ENCODE data around the gene STRAP. TPM values are rescaled to one million over a fixed set of nuclear protein-coding genes. Genes with fewer than 3 reads are reported as not detected.

STRAP gene
- total RNA-seq, 1 donor from 2014 or later: 82.4 TPM

DNA sequence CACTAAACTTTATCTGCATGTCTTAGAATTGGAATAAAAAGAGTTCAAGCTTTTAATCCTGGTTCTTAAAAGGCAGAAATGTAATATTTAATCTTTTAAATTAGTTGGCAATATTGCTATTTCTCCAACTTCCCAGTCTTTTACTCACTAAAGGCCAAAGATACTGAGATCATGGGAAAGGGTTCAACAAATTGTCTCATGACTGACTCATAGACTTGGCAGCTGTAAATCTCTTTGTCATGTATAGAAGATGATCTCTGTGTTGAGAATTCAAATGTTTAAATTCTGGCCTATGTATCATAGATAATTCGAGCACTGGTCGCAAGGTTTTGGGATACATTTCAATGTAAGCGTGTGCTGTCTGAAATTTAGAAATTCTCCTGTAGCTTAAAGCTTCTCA lies 40.1 kb upstream of the STRAP start:
- FAIRE-seq: no peak
- H3K36me3 ChIP-seq (ENCODE audit: control insufficient read depth, insufficient read depth, low read length): no peaks in the 10 kb centered on the region
- no peaks in the 10 kb centered on the region for H3K27me3 ChIP-seq (ENCODE audit: control insufficient read depth, insufficient read depth, low read length)
- no peak overlapping the region for H3K4me3 ChIP-seq (ENCODE audit: low read depth, low read length)
- TF ChIP-seq, protein P1, sequence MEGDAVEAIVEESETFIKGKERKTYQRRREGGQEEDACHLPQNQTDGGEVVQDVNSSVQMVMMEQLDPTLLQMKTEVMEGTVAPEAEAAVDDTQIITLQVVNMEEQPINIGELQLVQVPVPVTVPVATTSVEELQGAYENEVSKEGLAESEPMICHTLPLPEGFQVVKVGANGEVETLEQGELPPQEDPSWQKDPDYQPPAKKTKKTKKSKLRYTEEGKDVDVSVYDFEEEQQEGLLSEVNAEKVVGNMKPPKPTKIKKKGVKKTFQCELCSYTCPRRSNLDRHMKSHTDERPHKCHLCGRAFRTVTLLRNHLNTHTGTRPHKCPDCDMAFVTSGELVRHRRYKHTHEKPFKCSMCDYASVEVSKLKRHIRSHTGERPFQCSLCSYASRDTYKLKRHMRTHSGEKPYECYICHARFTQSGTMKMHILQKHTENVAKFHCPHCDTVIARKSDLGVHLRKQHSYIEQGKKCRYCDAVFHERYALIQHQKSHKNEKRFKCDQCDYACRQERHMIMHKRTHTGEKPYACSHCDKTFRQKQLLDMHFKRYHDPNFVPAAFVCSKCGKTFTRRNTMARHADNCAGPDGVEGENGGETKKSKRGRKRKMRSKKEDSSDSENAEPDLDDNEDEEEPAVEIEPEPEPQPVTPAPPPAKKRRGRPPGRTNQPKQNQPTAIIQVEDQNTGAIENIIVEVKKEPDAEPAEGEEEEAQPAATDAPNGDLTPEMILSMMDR (IDR thresholded peaks at IDR 0.05; ENCODE audit: insufficient read depth, low read length, severe bottlenecking): no peak
- peak; percentile 77 for DNase-seq (ENCODE audit: low read depth)

DNA sequence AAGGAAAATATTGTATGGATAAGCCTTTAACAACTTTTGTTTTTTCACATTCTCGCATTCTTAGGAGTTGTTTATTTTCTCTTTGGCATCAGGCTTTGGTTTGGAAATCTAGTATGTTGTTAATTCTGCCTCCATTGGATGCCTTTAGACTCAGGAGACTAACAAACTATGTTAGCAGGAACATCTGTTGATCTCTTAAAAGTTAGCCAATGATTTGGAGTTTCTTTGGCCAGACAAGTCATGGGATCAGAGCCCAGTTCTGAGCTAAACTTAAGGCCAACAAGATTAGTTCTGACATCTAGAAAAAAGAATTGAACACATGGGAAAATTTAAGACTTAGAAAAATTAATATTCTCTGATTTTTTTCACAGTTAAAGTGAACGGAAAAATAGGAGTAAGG lies 35.3 kb upstream of the STRAP start:
- no peak overlapping the region for H3K4me3 ChIP-seq (ENCODE audit: low read depth, low read length)
- no peaks in the 10 kb centered on the region for H3K36me3 ChIP-seq (ENCODE audit: control insufficient read depth, insufficient read depth, low read length)
- FAIRE-seq (no peak), DNase-seq (ENCODE audit: low read depth) (no peak)
- TF ChIP-seq, protein P1 (IDR thresholded peaks at IDR 0.05; ENCODE audit: insufficient read depth, low read length, severe bottlenecking): no peak
- H3K27me3 ChIP-seq (ENCODE audit: control insufficient read depth, insufficient read depth, low read length): no peaks in the 10 kb centered on the region

DNA sequence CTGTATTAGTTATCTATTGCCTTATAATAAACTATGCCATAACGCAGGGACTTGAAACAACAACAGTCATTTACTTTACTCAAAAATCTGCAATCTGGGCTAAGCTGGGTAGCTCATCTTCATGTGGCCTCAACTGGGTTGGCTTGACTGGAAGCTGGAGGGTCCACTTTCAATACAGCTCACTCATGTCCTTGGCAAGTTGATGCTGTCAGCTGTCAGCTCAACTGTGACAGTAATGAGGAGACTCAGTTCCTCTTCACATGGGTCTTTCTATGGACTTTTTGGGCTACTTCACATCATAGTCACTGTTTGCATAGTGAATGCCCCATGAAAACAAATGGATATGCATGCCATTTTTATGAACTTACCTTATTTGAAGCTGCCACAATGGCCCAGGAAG lies 33.6 kb upstream of the STRAP start:
- FAIRE-seq: peak; percentile 13
- TF ChIP-seq, protein P1 (IDR thresholded peaks at IDR 0.05; ENCODE audit: insufficient read depth, low read length, severe bottlenecking): no peak
- Histone ChIP-seq H3K27me3 (ENCODE audit: control insufficient read depth, insufficient read depth, low read length) (no peaks in the 10 kb centered on the region), H3K36me3 (ENCODE audit: control insufficient read depth, insufficient read depth, low read length) (no peaks in the 10 kb centered on the region), H3K4me3 (ENCODE audit: low read depth, low read length) (no peak overlapping the region)
- DNase-seq (ENCODE audit: low read depth): no peak

DNA sequence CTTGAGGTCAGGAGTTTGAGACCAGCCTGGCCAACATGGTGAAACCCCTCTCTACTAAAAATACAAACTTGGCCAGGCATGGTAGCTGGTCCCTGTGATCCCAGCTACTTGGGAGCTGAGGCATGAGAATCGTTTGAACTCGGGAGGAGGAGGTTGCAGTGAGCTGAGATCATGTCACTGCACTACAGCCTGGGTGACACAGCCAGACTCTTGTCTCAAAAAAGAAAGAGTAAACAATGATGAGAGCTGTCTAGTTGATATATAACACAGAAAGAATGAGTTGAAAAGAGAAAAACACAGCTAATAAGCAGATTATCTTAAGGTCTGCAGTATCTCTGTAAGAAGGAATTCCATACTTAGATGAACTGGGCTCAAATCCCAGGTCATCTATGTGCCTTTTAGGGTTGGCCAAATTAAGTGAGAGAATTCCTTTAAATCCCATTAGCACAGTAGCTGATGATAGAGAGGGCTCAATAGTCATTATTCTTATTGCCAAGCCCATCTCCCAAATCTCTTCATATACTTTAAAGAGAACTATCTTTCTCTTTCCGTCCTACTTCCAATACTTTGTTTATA lies 31.1 kb upstream of the STRAP start:
- H3K4me3 ChIP-seq (ENCODE audit: low read depth, low read length): no peak overlapping the region
- no peaks in the 10 kb centered on the region for H3K27me3 ChIP-seq (ENCODE audit: control insufficient read depth, insufficient read depth, low read length)
- FAIRE-seq (peak; percentile 70), DNase-seq (ENCODE audit: low read depth) (no peak)
- TF ChIP-seq, protein P1 (IDR thresholded peaks at IDR 0.05; ENCODE audit: insufficient read depth, low read length, severe bottlenecking): no peak
- no peaks in the 10 kb centered on the region for H3K36me3 ChIP-seq (ENCODE audit: control insufficient read depth, insufficient read depth, low read length)

DNA sequence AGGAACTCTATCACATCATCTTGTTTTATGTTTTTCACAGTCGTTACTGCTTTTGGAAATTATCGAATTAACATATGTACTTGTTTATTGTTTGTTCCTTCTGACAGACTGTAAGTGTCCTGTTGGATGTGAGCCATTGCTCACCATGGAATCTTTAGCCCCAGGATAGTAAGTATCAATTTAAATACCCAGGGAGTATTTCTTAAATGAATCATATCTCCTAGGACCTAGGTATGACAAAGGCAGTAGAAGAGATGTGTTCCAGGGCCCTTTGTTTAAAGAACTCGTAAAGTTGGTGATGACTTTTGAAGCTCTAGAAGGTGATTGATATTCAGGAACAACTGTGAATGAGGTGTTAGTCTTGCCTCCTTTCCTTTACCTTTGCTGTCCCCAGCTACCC lies 30.3 kb upstream of the STRAP start:
- TF ChIP-seq, protein P1 (IDR thresholded peaks at IDR 0.05; ENCODE audit: insufficient read depth, low read length, severe bottlenecking): no peak
- H3K27me3 ChIP-seq (ENCODE audit: control insufficient read depth, insufficient read depth, low read length): no peaks in the 10 kb centered on the region
- FAIRE-seq: no peak
- H3K36me3 ChIP-seq (ENCODE audit: control insufficient read depth, insufficient read depth, low read length): no peaks in the 10 kb centered on the region
- DNase-seq (ENCODE audit: low read depth): peak; percentile 66
- H3K4me3 ChIP-seq (ENCODE audit: low read depth, low read length): no peak overlapping the region

DNA sequence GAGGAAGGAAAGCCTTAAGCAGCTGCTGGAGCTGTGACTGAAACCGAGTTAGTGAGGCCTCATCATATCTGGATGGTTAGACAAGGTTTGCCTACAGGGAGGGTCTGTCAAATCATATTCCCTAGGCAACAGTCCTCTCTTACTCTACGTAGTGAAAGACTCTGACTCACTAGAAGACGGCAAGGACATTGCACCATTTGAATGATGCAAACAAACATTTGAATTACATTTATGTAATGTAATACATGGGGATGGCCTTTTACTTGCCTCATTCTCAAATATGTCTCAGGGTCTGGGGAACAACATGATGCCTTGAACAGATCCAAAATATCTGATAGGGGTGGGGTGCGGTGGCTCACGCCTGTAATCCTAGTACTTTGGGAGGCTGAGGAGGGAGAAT lies 29.8 kb upstream of the STRAP start:
- Histone ChIP-seq H3K36me3 (ENCODE audit: control insufficient read depth, insufficient read depth, low read length) (no peaks in the 10 kb centered on the region), H3K27me3 (ENCODE audit: control insufficient read depth, insufficient read depth, low read length) (no peaks in the 10 kb centered on the region), H3K4me3 (ENCODE audit: low read depth, low read length) (no peak overlapping the region)
- FAIRE-seq (no peak), DNase-seq (ENCODE audit: low read depth) (peak; percentile 81)
- TF ChIP-seq, protein P1 (IDR thresholded peaks at IDR 0.05; ENCODE audit: insufficient read depth, low read length, severe bottlenecking): no peak

All from bronchial epithelial cell (primary cell).